ENCODE measurements around the gene MAPKAPK3.
A peak's percentile ranks its signal among the peaks of the same experiment; 100 is the strongest.

MAPKAPK3 gene

GRCh38 chr3:50599716-50600118 lies 17.2 kb upstream of the MAPKAPK3 start:
- TF ChIP-seq, protein P1, sequence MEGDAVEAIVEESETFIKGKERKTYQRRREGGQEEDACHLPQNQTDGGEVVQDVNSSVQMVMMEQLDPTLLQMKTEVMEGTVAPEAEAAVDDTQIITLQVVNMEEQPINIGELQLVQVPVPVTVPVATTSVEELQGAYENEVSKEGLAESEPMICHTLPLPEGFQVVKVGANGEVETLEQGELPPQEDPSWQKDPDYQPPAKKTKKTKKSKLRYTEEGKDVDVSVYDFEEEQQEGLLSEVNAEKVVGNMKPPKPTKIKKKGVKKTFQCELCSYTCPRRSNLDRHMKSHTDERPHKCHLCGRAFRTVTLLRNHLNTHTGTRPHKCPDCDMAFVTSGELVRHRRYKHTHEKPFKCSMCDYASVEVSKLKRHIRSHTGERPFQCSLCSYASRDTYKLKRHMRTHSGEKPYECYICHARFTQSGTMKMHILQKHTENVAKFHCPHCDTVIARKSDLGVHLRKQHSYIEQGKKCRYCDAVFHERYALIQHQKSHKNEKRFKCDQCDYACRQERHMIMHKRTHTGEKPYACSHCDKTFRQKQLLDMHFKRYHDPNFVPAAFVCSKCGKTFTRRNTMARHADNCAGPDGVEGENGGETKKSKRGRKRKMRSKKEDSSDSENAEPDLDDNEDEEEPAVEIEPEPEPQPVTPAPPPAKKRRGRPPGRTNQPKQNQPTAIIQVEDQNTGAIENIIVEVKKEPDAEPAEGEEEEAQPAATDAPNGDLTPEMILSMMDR (IDR thresholded peaks at IDR 0.05) = no peak
- no peak for DNase-seq (ENCODE audit: low spot score)
- no peak overlapping the region for H3K4me3 ChIP-seq
- H3K27ac ChIP-seq = peak overlapping the region in 1 of 2 donors; percentile 96

- H3K27ac ChIP-seq = peak overlapping the region; percentile 93 to 96
- TF ChIP-seq, protein P1 (IDR thresholded peaks at IDR 0.05) = no peak
- peak overlapping the region; percentile 60 for H3K4me3 ChIP-seq
- DNase-seq (ENCODE audit: low spot score) = no peak
Observed at GRCh38 chr3:50600141-50600753, 16.7 kb upstream of the MAPKAPK3 start.

GRCh38 chr3:50600841-50601591 lies 15.9 kb upstream of the MAPKAPK3 start:
- H3K4me3 ChIP-seq = peak overlapping the region; percentile 60
- H3K27ac ChIP-seq = peak overlapping the region; percentile 93 to 96
- TF ChIP-seq, protein P1 (IDR thresholded peaks at IDR 0.05) = no peak
- DNase-seq (ENCODE audit: low spot score) = peak; percentile 98

GRCh38 chr3:50602595-50603191 lies 14.3 kb upstream of the MAPKAPK3 start:
- peak overlapping the region; percentile 93 to 96 for H3K27ac ChIP-seq
- H3K4me3 ChIP-seq = no peak overlapping the region
- TF ChIP-seq, protein P1 (IDR thresholded peaks at IDR 0.05) = no peak
- DNase-seq (ENCODE audit: low spot score) = no peak

GRCh38 chr3:50603261-50604109 lies 13.5 kb upstream of the MAPKAPK3 start:
- no peak overlapping the region for H3K4me3 ChIP-seq
- DNase-seq (ENCODE audit: low spot score) = no peak
- peak overlapping the region; percentile 93 to 96 for H3K27ac ChIP-seq
- TF ChIP-seq, protein P1 (IDR thresholded peaks at IDR 0.05) = no peak

DNA sequence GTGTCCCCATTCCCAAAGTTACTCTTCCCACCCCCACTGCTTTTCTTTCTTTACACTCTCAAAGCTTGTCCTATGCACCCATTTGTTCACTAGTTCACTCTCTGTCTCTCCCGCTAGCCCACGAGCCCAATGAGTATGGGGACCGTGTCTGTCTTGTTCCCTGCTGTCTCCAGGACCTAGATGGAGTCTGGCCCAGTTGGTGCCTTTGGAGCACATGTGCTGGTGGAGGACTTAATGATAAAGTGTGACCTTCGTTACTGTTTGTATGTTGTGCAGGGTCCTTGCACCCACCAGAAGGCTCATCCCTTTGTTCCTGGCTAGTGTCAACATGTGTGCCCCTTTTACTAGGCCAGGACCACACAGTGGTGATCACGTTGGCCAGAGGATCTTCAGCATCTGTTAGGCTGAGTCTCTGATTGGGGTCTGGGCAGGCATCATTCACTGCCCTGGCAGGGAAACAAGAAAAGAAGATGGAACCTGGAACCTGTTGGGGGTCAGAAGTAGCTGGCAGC lies 12.8 kb upstream of the MAPKAPK3 start:
- H3K27ac ChIP-seq = peak overlapping the region; percentile 44 to 49
- TF ChIP-seq, protein P1 (IDR thresholded peaks at IDR 0.05) = no peak
- H3K4me3 ChIP-seq = no peak overlapping the region
- no peak for DNase-seq (ENCODE audit: low spot score)

All from coronary artery (tissue), 2 donors.